ENCODE results near the gene CCDC70. TPM values are rescaled to one million over a fixed set of nuclear protein-coding genes. Genes with fewer than 3 reads are reported as not detected.

Gene CCDC70
- polyA plus RNA-seq, 1 donor = 0.15 TPM

DNA sequence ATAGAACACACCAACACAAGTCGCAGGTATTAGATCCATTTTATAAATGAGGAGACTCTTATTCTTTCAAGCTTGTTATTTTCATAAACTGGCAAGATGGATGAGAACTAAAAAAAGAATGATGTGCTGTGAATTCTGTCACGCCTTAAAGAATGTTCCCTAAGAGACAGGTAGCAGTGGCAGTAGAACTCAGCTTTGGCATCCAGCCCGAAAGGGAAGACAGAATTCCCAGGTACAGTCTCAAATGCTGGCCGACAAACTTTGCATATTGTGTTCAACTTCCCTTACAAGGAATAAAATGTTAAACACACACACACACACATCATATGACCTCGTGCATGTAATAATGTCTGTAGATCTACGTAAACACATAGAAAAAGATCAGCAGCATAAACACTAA is 20.0 kb upstream of the CCDC70 start:
- Histone ChIP-seq H3K4me3 (ENCODE audit: low read length) (no peak overlapping the region), H3K27me3 (ENCODE audit: control insufficient read depth, insufficient read depth, low read length) (no peaks in the 10 kb centered on the region), H3K36me3 (ENCODE audit: control insufficient read depth, insufficient read depth, low read length) (no peaks in the 10 kb centered on the region), H3K27ac (ENCODE audit: low read length) (no peak overlapping the region), H3K9me3 (ENCODE audit: control insufficient read depth, low read depth, low read length) (no peaks in the 10 kb centered on the region), H3K4me1 (ENCODE audit: control insufficient read depth, insufficient read depth, low read length) (peaks cover 8% of the 10 kb centered on the region)
- 90% methylated on average over 2 of the region's 6 CpGs for WGBS (ENCODE audit: insufficient coverage, low lambda C conversion rate)
- DNase-seq = no peak

DNA sequence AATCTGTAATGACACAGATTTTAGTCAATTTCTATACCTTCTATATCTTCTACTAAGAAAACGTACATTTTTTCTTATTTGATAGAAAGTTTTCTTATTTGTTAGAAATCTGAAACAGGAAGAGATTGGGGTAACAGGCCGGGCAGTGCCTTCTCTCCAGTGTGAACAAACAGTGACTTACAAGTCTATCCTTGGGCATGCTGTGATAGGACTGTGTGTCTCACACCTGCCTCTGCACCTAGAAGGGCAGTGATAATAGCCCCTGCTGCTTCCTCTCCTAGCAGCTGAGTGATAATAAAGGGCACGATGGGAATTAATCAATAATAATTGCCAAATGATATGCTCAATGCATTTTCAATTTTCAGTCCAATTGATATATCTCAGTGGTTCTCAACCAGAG is 18.2 kb upstream of the CCDC70 start:
- Histone ChIP-seq H3K27me3 (ENCODE audit: control insufficient read depth, insufficient read depth, low read length) (no peaks in the 10 kb centered on the region), H3K27ac (ENCODE audit: low read length) (no peak overlapping the region), H3K9me3 (ENCODE audit: control insufficient read depth, low read depth, low read length) (no peaks in the 10 kb centered on the region), H3K4me1 (ENCODE audit: control insufficient read depth, insufficient read depth, low read length) (peaks cover 8% of the 10 kb centered on the region), H3K36me3 (ENCODE audit: control insufficient read depth, insufficient read depth, low read length) (no peaks in the 10 kb centered on the region), H3K4me3 (ENCODE audit: low read length) (no peak overlapping the region)
- DNase-seq = no peak
- no CpG with 5 or more reads among the region's 3 CpGs for WGBS (ENCODE audit: insufficient coverage, low lambda C conversion rate)

DNA sequence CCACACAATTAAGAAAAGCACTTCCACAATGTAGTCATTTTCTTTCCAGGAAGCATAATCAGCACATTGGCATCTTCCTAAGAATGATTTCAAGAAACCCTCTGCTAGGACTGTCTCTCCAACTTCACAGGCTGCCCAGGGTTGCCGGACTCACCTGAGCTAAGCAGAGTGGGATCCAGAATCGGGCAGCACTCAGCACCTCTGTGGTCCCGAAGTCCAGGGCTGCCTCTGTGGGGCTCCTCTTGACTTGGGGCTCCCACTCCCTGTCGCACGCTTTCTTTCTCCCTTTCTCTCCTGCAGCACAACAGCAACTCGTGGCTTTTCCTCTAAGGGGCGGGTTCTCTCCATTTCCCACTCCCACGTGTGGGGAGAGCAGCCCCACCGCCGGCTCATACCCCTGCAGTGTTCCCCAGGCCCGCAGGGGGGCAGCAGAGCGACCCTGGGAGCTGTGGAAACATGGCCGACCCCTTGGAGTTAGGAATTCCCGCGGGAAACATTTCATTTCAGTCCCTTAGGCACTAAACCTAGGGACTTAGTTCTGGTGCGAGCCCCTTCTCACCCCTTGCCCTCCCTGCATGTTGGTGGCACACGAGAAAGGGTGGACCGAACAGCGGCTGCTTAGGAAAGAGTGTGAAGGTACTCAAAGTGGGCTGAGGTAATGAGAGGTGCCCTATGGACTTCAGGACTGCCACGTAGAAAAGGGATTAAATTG is 16.8 kb upstream of the CCDC70 start, which contains the start of gene TMEM272:
Gene TMEM272, minus strand, starts transcription at position 316 of the 712 bp plus-strand sequence. CDS start 6,647 bp downstream, outside the sequence.
- no CpG with 5 or more reads among the region's 20 CpGs for WGBS (ENCODE audit: insufficient coverage, low lambda C conversion rate)
- peak; percentile 40 to 81 for DNase-seq
- peak within 1 kb of the TSS; percentile 29 for H3K27ac ChIP-seq (ENCODE audit: low read length)
- no peaks in the 10 kb centered on the region for H3K9me3 ChIP-seq (ENCODE audit: control insufficient read depth, low read depth, low read length)
- H3K36me3 ChIP-seq (ENCODE audit: control insufficient read depth, insufficient read depth, low read length) = no peaks in the 10 kb centered on the region
- peaks cover 8% of the 10 kb centered on the region for H3K4me1 ChIP-seq (ENCODE audit: control insufficient read depth, insufficient read depth, low read length)
- peak within 1 kb of the TSS; percentile 49 for H3K4me3 ChIP-seq (ENCODE audit: low read length)
- H3K27me3 ChIP-seq (ENCODE audit: control insufficient read depth, insufficient read depth, low read length) = no peaks in the 10 kb centered on the region

DNA sequence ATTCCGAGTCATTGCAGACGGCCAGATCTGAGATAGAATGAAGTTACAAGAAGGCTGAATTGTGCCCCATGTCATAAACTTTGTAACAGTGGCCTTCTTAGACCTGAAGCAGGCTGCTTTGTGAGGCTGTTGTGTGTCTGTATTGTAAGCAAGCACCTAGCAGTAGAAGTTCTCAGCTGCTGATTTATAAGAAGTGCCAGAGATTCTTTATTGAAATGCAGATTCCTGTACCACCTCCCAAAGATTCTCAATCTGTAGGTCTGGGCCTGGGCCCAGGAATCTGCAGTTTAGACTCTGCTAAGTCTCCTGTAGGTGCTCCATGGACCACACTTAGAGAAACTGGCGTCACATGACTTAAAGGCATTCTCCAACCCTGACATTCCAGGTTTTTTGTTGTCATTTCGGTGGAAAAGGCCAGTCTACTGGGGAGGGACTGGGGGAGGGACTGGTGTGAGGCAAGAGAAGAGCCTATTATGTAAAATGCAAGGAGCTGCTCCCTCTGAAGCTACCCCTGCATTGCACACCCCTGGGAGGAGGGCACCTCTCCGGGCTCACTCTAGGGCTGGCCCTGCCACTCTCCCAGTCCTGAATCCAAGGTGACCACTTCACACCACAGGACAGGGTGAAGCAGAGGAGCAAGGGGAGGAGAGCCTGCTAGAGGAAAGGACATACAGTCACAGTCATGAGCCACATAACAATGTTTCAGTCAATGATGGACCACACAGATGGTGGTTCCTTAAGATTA is 16.0 kb upstream of the CCDC70 start:
- no CpG with 5 or more reads among the region's 5 CpGs for WGBS (ENCODE audit: insufficient coverage, low lambda C conversion rate)
- Histone ChIP-seq H3K27me3 (ENCODE audit: control insufficient read depth, insufficient read depth, low read length) (no peaks in the 10 kb centered on the region), H3K4me3 (ENCODE audit: low read length) (peak overlapping the region; percentile 49), H3K36me3 (ENCODE audit: control insufficient read depth, insufficient read depth, low read length) (no peaks in the 10 kb centered on the region), H3K9me3 (ENCODE audit: control insufficient read depth, low read depth, low read length) (no peaks in the 10 kb centered on the region), H3K4me1 (ENCODE audit: control insufficient read depth, insufficient read depth, low read length) (peaks cover 8% of the 10 kb centered on the region), H3K27ac (ENCODE audit: low read length) (peak overlapping the region; percentile 29)
- DNase-seq = no peak

DNA sequence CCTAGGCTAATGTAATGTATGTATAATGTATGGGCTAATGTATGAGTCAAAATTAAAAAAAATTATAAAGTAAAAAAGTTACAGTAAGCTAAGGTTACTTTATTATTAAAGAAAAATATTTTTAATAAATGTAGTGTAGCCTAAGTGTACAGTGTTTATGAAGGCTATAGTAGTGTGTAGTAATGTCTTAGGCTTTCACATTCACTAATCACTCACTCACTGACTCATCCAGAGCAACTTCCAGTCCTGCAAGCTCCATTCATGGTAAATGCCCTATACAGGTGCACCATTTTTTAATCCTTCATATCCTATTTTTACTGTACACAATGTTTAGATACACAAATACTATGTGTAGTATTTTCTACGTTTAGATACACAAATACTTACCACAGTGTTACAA is 15.0 kb upstream of the CCDC70 start:
- Histone ChIP-seq H3K36me3 (ENCODE audit: control insufficient read depth, insufficient read depth, low read length) (no peaks in the 10 kb centered on the region), H3K4me3 (ENCODE audit: low read length) (no peak overlapping the region), H3K27me3 (ENCODE audit: control insufficient read depth, insufficient read depth, low read length) (no peaks in the 10 kb centered on the region), H3K9me3 (ENCODE audit: control insufficient read depth, low read depth, low read length) (no peaks in the 10 kb centered on the region), H3K4me1 (ENCODE audit: control insufficient read depth, insufficient read depth, low read length) (peaks cover 8% of the 10 kb centered on the region), H3K27ac (ENCODE audit: low read length) (no peak overlapping the region)
- DNase-seq = no peak
- no CpG with 5 or more reads among the region's 1 CpG for WGBS (ENCODE audit: insufficient coverage, low lambda C conversion rate)

DNA sequence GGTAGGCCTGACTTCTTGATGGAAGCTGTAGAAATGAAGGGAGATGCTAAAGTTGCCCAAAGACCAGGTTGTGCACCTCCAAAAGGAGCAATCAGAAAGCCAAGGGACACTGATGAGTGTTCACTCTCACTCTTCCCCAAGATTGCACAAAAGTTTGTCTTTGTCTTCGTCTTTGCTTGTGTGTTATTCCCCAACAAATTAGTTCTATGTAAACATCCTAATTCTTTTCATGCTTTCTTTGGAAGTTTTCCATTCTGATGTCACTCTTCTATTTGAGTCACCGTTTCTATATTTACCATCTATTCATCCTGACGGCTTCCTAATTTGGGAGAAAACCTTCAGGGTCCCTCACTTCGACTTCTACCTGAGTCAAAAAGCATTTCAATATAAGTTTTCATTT is 13.1 kb upstream of the CCDC70 start:
- Histone ChIP-seq H3K27me3 (ENCODE audit: control insufficient read depth, insufficient read depth, low read length) (no peaks in the 10 kb centered on the region), H3K36me3 (ENCODE audit: control insufficient read depth, insufficient read depth, low read length) (no peaks in the 10 kb centered on the region), H3K9me3 (ENCODE audit: control insufficient read depth, low read depth, low read length) (no peaks in the 10 kb centered on the region), H3K27ac (ENCODE audit: low read length) (no peak overlapping the region), H3K4me3 (ENCODE audit: low read length) (no peak overlapping the region), H3K4me1 (ENCODE audit: control insufficient read depth, insufficient read depth, low read length) (peaks cover 8% of the 10 kb centered on the region)
- WGBS (ENCODE audit: insufficient coverage, low lambda C conversion rate) = 92% methylated on average over 2 of the region's 4 CpGs
- DNase-seq = no peak

DNA sequence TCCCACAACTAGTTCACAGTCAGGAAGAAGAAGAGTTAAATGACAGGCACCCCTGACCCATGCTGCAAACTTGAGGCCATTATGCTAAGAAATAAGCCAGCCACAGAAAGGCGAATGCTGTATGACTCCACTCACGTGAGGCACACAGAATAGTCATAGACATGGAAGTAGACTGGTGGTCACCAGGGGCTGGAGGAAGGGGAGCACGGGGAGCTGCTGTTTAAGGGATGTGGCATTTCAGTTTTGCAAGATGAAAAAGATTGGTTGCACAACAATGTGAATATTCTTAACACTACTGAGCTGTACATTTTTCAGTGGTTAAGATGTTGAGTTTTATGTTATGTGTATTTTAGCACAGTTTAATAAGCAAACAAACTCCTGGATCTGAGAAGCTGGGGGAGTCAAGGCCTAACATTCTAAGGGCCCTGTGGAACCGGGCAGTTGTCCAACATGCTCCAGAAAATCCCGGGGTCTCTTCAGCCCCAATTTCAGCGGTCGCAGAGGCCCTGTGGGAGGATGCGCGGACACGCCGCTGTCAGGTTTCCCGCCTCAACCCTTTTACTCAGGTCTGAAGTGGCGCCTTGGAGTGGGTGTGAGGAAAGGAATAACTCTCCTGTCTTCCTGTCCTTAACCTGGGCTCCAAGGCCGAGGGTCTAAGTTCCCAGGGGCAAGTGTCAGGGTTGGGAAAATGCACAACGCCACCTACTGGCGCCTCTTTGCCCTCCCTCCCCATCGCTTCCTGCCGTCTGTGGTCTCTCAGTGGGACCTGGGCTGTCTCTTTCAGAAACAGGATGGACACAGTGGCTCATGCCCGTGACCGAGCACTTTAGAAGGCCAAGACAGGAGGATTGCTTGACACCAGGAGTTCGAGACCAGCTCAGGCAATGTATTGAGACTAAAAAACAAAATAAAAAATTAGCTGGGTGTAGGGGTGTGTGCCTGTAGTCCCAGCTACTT is 12.3 kb upstream of the CCDC70 start:
- WGBS (ENCODE audit: insufficient coverage, low lambda C conversion rate) = no CpG with 5 or more reads among the region's 21 CpGs
- DNase-seq = peak in 1 of 2 donors; percentile 12
- Histone ChIP-seq H3K27ac (ENCODE audit: low read length) (no peak overlapping the region), H3K36me3 (ENCODE audit: control insufficient read depth, insufficient read depth, low read length) (no peaks in the 10 kb centered on the region), H3K9me3 (ENCODE audit: control insufficient read depth, low read depth, low read length) (no peaks in the 10 kb centered on the region), H3K4me3 (ENCODE audit: low read length) (no peak overlapping the region), H3K27me3 (ENCODE audit: control insufficient read depth, insufficient read depth, low read length) (no peaks in the 10 kb centered on the region), H3K4me1 (ENCODE audit: control insufficient read depth, insufficient read depth, low read length) (peaks cover 8% of the 10 kb centered on the region)

DNA sequence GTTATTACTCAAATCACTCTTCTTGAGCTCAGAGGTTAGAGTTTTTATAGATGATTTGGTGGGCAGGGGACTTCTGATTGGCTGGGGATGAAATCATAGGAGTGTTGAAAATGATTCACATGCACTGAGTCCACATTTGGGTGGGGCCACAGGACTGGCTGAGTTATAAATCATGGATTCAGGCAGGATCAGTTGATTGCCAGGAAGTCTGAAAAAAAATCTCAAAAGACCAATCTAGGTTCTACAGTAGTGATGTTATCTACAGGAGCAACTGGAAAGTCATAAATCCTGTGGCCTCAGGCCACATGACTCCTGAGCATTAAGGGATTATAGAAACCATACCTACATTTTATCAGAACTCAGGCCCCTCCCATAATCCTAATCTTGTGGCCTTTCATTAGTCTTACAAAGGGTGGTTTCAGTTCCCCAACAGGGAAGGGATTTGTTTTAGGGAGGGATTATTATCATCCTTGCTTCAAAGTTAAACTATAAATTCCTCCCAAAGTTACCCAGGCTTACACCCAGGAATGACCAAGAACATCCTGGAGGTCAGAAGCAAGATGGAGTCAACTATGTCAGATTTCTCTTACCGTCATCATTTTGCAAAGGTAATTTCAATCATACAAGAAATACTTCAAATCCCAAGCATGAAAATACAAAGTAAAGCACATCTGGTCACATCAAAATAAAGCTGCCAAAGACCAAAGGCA is 5.6 kb upstream of the CCDC70 start:
- Histone ChIP-seq H3K27ac (ENCODE audit: low read length) (no peak overlapping the region), H3K27me3 (ENCODE audit: control insufficient read depth, insufficient read depth, low read length) (peaks cover 3% of the 10 kb centered on the region), H3K4me1 (ENCODE audit: control insufficient read depth, insufficient read depth, low read length) (no peaks in the 10 kb centered on the region), H3K36me3 (ENCODE audit: control insufficient read depth, insufficient read depth, low read length) (no peaks in the 10 kb centered on the region), H3K9me3 (ENCODE audit: control insufficient read depth, low read depth, low read length) (no peaks in the 10 kb centered on the region), H3K4me3 (ENCODE audit: low read length) (no peak overlapping the region)
- peak in 1 of 2 donors; percentile 22 for DNase-seq
- no CpG with 5 or more reads among the region's 1 CpG for WGBS (ENCODE audit: insufficient coverage, low lambda C conversion rate)

DNA sequence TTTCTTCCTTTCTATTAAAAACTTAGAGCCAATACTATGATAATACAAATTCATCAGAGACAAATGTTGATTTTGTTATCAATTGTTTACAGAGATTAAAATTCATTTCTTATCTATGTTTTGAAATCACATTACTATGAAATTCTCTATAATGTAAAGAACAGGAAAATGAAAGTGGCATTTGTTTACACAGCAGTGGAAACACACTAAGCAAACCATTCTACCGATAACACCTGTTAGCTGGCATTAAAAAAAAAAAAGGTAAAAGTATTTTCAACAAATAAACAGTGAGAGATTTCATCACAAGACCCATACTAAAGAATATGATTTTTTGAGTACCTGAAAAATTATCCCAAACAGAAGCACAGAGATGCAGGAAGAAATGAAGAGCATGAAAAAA is 4.8 kb upstream of the CCDC70 start:
- Histone ChIP-seq H3K36me3 (ENCODE audit: control insufficient read depth, insufficient read depth, low read length) (no peaks in the 10 kb centered on the region), H3K9me3 (ENCODE audit: control insufficient read depth, low read depth, low read length) (no peaks in the 10 kb centered on the region), H3K4me1 (ENCODE audit: control insufficient read depth, insufficient read depth, low read length) (no peaks in the 10 kb centered on the region), H3K4me3 (ENCODE audit: low read length) (no peak overlapping the region), H3K27ac (ENCODE audit: low read length) (no peak overlapping the region), H3K27me3 (ENCODE audit: control insufficient read depth, insufficient read depth, low read length) (peaks cover 3% of the 10 kb centered on the region)
- DNase-seq = no peak
- WGBS (ENCODE audit: insufficient coverage, low lambda C conversion rate) = no CpG with 5 or more reads among the region's 1 CpG

Data from large intestine (tissue), 3 donors.